ENCODE results near the gene RBPJ. TPM values are rescaled to one million over a fixed set of nuclear protein-coding genes. Genes with fewer than 3 reads are reported as not detected.

Gene RBPJ
- total RNA-seq, 2 experiments from 2014 or later: 39.9 to 61.1 TPM

DNA sequence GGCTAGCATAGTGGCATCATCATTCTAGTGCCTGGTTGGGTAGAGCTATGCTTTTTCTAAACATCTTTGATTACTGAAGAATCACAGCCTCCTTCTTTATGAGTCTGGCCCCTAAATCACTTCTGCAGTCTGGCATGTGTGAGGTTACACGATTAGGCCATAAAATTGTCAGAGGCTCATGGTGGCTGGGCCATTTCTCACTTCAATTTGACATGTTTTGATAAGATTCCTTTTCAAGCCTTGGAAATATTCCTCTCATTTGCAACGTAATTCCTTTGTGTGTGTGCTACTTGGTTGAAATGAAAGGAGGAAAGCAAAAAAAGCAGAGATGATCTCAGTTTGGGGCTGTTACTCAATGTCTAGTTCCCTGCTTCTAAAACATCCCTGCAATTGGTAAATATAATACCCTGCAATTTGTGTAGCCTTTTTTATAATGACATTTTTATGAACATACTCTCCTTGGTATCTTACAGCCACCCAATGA is 163.3 kb downstream of the RBPJ start:
- TF ChIP-seq EZH2phosphoT487 (IDR thresholded peaks at IDR 0.05; ENCODE audit: borderline replicate concordance, low read depth, low read length): no peak
- TF ChIP-seq CTCF (conservative IDR thresholded peaks at IDR 0.05; ENCODE audit: low read length): no peak
- intact Hi-C loops (cut with micrococcal nuclease; ENCODE audit: unreplicated experiment): no loop called here
- H3K79me2 ChIP-seq (ENCODE audit: insufficient read depth, low read depth, low read length): no peaks in the 10 kb centered on the region
- no TSS peak for BruUV-seq (replicated peaks)
- H3K27ac ChIP-seq (ENCODE audit: low read depth, low read length, poor library complexity, severe bottlenecking): no peak overlapping the region
- DNase-seq (ENCODE audit: low spot score): no peak
- H3K4me1 ChIP-seq (ENCODE audit: insufficient read depth, low read length, poor library complexity, severe bottlenecking): no peaks in the 10 kb centered on the region
- no peaks in the 10 kb centered on the region for H3K9me3 ChIP-seq (ENCODE audit: low read length)
- ChIA-PET CTCF (ENCODE audit: unreplicated experiment) (no interaction called here), POLR2A (interaction anchor here (0.6 kb wide), 1 partner anchor 539 kb away, joined by 3 read pairs; no protein-coding TSS in a partner anchor)
- H2AFZ ChIP-seq (ENCODE audit: low read length): no peak overlapping the region
- no peak overlapping the region for H3K4me3 ChIP-seq (ENCODE audit: low read depth, low read length, poor library complexity, severe bottlenecking)
- H3K36me3 ChIP-seq (ENCODE audit: insufficient read depth, low read length): no peaks in the 10 kb centered on the region
- H3K4me2 ChIP-seq (ENCODE audit: low read length): no peak overlapping the region
- H4K20me1 ChIP-seq (ENCODE audit: insufficient read depth, low read length): no peaks in the 10 kb centered on the region
- no peaks in the 10 kb centered on the region for H3K9me2 ChIP-seq (ENCODE audit: insufficient read depth, low read length)

DNA sequence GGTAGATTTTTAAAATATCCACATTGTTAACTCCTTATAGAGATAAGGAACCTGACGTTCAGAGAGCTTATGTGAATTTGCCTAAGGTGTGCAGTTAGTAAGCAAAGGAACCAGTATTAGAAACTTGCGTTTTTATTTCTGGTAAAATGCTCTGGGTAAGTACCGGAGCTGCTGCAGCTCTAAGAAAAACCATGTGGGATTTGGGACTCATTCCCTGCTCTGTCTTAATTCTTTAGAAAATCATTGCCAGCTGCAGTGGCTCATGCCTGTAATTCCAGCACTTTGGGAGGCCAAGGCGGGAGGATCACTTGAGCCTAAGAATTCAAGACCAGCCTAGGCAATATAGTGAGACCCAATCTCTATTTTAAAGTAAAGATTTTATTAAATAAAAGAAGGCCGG is 163.7 kb downstream of the RBPJ start:
- no peak overlapping the region for H3K4me2 ChIP-seq (ENCODE audit: low read length)
- H3K36me3 ChIP-seq (ENCODE audit: insufficient read depth, low read length): no peaks in the 10 kb centered on the region
- no peaks in the 10 kb centered on the region for H3K9me3 ChIP-seq (ENCODE audit: low read length)
- intact Hi-C loops (cut with micrococcal nuclease; ENCODE audit: unreplicated experiment): no loop called here
- no peak for DNase-seq (ENCODE audit: low spot score)
- no TSS peak for BruUV-seq (replicated peaks)
- H3K4me3 ChIP-seq (ENCODE audit: low read depth, low read length, poor library complexity, severe bottlenecking): no peak overlapping the region
- H3K27ac ChIP-seq (ENCODE audit: low read depth, low read length, poor library complexity, severe bottlenecking): no peak overlapping the region
- no peaks in the 10 kb centered on the region for H4K20me1 ChIP-seq (ENCODE audit: insufficient read depth, low read length)
- no peak overlapping the region for H2AFZ ChIP-seq (ENCODE audit: low read length)
- H3K4me1 ChIP-seq (ENCODE audit: insufficient read depth, low read length, poor library complexity, severe bottlenecking): no peaks in the 10 kb centered on the region
- ChIA-PET POLR2A (no interaction called here), CTCF (ENCODE audit: unreplicated experiment) (no interaction called here)
- no peak for TF ChIP-seq CTCF (conservative IDR thresholded peaks at IDR 0.05; ENCODE audit: low read length)
- no peak for TF ChIP-seq EZH2phosphoT487 (IDR thresholded peaks at IDR 0.05; ENCODE audit: borderline replicate concordance, low read depth, low read length)
- no peaks in the 10 kb centered on the region for H3K9me2 ChIP-seq (ENCODE audit: insufficient read depth, low read length)
- H3K79me2 ChIP-seq (ENCODE audit: insufficient read depth, low read depth, low read length): no peaks in the 10 kb centered on the region

Other genes starting within 250 kb of the RBPJ start
- gene CCKAR, start 169.5 kb downstream of the RBPJ start, total RNA-seq (2014; rRNA removed; shearing (Covaris generic)): not detected in 2 replicates
- gene CCKAR, start 169.5 kb downstream of the RBPJ start, total RNA-seq (2022): not detected in 2 replicates